GM19328 (cell line): ENCODE measurements around the gene MRPL40.

ENCODE experiments used
- ATAC-seq: cut with Tn5 transposase; IDR thresholded peaks from one replicate; pipeline ENCODE4 v1.9.1; 2021; ENCODE audit warnings: mild to moderate bottlenecking, moderate library complexity; ENCODE audit not compliant: unreplicated experiment

The MRPL40 gene

DNA sequence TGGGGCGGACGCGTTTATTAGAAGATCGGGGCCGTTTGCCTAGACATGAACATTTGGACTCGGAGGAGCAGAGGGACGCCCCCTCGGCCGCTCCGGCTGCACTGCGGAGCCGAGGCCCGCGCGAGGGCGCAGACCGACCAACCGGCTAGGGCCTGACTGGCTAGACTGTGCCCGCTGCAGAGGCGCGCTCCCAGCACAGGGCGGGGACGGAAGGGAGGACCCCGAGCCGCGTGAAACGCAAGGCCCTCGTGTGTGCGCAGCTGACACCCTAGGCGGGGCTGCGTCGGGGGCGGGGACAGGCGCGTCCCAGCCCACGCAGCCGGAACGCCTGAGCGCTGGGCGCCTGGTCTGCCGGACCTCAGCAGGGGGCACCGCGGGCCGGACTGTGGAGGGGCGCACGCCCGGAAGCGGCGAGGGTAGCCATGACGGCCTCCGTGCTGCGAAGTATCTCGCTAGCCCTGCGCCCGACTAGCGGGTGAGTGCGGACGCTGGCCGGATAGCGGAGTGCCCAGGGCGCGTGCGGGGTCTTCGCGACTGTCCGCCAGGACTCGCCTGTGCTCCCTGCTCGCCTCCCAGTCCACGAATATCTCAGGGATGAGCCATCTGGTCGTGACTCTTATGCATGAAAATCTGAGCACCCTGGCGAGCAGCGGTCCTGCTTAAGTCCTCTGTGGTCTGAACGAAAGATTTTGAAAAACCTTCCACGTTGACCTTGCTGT lies at the start of gene MRPL40:
TSS of gene MRPL40 (plus strand) at position 413 of the 719 bp plus-strand sequence. CDS start at position 423, 10 bp downstream.
- ATAC-seq, result peak; percentile 80

DNA sequence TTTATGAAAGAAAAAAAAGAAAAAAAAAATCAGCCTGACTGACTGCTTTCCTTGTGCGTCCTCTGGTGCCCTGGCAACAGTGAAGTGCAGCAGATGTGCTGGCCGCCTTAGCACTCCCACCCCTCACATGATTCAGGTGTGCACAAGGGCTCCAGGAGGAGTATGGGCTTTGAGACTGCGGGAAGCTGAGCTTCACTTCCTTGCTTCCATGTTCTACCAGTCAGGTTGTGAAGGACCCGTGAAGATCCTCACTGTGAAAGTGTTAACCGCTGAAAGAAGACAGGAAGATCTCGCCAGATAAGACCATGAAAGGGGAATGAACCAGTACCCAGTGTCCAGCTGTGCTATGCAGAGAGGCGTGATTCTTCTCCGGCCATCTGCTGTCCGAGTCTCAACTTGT lies 49.1 kb upstream of the MRPL40 start:
- no peak for ATAC-seq

DNA sequence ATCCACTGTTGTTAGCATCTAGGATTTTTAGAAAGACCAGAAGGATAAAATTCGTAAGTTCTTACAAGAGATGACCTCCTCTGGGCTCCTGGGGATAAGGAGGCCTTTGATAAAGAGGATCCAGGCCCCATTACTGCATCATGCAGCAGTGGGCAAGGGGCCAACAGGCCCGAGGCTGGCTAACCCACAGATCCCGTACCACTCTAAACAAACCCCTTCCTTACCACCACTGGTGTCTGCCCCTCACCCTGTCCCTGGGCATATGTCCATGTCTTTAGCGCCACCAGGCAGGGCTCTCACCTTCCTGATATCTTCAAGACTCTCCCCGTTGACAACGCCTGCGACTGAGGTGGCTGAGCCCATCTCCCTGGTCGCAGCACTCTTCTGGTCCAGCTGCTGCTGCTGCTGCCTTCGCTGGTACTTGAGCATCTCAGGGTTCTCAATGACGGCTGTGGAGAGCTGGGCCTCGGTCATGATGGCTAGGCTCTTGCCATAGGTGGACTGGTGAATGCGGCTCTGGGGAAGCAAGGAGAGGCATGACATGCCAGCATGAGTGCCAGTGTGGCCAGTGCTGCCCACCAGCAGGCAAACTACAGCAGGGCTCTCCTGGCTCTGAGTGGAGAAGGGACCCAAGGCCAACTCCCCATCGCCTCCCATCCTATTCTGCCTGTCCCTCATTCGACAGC lies 47.0 kb upstream of the MRPL40 start:
- no peak for ATAC-seq

DNA sequence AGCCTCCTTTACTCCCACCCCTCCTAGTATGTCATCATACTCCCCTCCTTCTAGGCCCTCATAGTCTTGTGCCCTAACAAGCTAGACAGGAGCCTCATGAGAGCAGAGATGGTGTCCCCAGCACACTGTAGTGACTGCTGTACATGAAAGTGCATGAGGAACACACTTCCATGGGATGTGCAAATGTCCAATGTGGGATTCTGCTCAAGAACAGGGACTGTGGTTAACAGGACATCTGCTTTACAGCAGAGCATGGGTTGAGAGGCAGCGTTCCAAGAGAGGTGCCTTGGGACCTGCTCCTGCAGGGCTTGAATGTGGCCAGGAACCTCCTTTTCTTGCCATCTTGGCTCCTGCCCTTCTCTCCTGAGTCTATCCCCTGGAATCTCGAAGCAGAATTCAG lies 46.1 kb upstream of the MRPL40 start:
- ATAC-seq, result no peak

DNA sequence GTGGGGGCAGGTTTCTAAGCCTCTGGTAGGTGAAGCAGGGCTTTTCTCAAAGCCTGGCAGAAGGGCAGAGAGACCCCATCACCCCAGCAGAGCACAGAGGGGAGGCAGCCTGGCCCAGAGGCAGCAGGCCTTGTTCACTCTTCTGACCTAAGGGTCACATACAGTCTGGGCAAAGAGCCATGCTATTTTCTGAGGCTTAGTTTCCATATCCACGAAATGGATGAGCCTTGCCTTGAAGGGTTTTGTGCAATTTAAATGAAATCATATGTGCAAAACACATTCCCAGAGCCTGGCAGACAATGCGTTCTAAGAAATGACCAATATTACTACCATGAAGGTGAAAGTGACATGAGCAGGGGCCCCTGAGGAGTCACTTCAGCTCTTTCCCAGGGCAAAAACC lies 45.3 kb upstream of the MRPL40 start:
- ATAC-seq, result no peak

DNA sequence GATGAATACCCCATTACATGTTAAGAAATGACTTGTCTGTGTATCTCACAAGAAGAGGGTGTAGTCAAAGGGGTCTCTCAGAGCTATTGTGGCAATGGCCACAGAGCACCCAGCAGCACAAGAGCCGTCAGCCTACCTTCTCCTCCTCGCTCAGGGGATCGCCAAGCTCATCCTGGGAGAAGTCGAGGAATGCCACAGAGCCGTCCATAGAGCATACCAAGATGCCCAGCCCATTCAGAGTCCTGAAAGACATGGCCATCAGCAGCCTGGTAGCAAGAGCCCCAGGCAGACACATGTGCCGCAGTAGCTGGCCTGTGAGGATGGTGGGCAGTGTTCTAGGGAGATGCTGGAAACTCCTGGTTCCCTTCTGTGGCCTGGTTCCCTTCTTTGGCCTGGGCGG lies 44.8 kb upstream of the MRPL40 start:
- ATAC-seq, result no peak

DNA sequence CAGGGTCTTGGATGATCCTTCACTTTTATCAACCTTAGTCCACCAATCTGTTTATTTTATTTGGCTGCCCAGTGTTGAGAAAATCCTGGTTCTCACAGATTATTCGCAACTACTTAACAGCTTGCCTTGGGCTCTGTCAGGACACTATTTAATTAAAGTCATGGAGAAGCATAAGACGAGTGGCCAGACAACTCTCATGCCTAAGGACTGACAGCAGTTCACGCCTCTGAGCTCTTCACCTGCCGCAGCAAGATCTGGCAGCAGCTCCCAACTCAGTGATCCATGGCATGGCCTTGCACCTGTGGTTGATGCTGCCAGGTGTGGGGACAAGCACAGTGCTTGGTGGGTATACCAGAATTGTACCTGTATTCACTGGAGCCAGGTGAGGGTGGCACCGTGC lies 38.6 kb upstream of the MRPL40 start:
- ATAC-seq, result no peak

DNA sequence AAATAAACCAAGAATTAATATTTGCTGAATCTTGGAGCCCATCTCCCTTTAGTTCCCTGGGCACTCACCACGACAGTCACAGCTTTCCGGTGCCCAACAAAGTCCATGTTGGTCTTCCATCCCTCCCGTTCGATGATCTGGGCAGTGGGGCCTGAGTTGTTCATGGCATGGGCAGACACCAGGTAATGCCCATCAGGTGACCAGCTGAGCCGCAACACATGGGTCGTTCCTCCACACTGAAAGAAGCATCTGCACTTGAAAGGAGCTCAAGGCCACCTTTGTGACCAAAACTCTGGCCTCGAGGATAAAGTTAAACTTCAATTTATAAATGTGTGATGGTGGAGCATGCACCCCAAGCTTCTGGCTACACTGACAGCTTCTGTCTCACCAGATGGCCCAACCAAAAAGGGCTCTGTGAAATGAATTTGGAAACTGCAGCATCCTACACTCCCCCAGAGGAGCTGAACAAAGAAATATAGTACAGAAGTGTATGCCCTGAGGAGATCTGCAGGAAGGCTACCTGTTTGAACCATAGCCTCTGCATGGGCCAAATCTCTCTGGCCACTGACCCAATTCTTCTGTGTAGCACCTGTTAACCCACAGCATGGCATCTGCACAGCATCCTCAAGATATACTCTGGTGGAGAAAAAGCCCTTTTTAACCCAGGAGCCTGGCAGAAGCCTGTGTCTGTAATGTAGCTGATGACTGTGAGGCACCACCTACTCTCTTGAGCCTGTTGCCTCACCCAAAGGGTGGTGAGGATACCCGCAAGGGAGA lies 37.9 kb upstream of the MRPL40 start:
- no peak for ATAC-seq

DNA sequence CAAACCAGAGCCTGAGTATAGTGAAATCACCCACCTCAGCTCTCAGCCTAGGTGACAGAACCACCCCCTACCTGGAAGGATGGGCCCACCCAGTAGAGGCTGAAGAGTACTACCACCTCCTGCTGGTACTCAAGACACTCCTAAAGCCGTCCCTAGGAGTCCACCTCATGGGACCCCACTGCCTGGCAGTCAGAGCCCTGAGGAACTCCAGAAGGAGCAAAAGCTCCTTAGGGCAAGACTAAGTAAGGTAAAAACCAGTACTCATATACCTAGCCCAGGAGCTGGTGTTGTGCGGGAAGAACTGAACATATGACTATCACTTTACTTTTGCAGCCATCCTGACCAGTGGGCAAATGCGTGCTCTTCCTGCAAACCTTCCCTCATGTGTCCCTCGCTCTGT lies 37.1 kb upstream of the MRPL40 start:
- no peak for ATAC-seq

DNA sequence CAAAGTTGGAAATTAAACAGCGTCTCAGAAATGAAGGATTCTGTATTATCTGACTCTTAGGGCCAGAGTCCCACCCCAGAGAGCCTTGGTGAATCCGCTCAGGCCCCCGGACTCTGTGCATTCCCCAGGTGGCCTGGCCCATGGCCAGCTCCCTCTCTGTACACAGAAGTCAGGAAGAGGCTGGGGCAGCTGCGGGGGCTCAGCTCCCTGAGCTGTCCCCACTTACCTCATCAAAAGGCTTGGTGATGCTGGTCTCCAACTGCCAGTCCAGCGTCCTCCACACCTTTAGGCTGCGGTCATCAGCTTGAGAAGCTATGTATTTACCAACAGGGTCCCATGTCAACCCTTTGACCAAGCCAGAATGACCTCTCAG lies 35.8 kb upstream of the MRPL40 start:
- ATAC-seq, result no peak

DNA sequence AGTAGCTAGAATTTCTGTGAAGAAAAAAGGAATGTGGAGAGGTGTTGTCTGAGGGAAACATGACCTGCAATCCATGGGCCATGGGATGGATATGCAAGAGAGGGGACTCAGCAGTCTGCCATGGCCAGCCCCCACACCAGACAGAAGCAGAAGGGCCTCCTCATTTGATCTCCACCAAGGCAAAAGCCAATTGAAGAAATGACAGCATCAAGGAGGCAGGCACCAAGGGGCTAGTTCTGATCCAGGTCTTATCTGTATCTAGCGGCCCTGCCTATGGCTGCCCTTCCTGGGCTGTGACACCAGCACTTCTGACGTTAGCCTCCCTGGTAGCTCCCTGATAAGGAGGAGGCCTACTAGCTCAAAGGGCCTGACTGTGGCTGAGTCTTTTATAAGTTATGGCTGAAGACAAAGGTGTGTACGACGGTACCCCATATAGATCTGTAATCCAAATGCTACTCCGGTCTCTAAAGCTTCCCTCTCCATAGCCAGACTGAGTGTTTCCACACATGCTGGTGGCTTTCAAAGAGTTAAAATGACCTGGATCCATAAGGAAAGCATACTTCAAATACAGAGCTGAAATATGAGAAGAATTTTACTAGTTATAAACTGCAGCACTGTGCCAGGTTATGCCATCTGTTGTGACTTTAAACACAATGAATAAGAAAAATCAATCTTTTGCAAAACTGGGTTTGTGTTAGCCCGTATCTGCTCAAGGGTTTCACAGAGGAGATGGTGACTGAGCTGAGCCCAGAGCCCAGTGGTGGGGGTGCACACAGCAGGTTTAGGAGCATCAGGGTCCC lies 35.2 kb upstream of the MRPL40 start:
- ATAC-seq, result no peak

DNA sequence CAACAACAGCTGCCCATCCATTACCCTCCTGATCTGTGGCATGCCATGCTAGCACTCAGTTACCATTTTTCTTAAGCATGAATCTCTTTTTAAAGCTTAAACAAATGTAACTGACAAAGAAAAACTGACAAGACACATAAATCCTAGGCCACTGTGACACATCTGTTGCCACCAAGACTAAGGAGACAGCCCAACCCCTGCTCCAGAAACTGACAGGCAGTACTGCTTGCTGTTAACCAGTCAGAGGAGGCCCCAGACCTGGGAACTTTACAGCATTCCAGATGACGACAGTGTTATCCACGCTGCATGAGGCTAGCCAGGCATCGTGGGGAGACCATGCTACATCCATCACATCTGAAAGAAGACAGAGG lies 34.6 kb upstream of the MRPL40 start:
- no peak for ATAC-seq

DNA sequence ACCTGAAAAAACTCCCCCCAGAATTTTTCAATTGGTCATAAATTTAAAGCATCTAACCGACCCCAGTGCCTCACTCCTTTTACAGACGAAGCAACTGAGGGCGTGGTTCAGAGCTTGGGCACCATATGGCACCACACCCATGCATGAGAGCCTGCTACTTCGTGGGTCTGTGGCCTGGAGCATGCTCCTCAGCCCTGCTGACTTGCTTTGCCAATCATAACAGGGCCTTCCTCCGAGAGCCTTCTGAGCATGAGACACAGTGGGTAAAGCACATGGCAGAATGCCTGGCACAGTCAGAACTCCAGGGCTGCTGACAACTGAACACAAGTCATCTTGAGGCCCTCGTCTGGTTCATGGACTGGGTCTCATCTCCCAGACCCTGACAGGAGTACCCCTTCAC lies 34.1 kb upstream of the MRPL40 start:
- ATAC-seq, result no peak

DNA sequence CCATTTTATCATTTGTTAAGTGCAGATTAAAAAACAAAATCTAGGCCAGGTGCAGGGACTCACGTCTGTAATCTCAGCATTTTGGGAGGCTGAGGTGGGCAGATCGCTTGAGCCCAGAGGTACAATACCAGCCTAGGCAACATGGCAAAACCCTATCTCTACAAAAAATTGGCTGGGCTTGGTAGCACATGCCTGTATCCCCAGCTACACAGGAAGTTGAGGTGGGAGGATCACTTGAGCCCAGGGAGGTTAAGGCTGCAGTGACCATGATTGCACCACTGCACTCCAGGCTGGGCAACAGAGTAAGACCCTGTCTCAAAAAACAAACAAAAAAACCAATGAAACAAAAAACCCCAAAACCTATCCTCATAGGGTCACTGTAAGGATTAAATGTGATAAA lies 33.7 kb upstream of the MRPL40 start:
- ATAC-seq, result no peak

DNA sequence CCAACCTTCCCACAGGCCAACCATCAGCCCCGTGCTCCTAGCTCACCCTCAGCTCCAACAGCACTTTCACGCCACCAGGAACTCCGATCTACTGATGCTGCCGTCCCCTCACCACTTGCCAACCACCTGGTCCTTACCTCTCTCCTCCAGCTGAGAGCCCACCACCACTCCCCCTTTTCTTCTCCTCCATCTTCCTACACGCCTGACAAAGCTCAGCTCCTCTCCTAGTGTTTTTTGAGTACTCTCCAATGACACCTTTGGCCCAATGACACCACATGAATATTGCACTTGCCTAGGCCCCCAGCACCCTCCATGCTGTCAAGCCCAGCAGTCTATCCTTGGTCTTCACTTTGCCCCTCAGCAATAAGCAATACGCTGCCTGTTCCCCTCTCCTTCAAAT lies 31.5 kb upstream of the MRPL40 start:
- no peak for ATAC-seq

DNA sequence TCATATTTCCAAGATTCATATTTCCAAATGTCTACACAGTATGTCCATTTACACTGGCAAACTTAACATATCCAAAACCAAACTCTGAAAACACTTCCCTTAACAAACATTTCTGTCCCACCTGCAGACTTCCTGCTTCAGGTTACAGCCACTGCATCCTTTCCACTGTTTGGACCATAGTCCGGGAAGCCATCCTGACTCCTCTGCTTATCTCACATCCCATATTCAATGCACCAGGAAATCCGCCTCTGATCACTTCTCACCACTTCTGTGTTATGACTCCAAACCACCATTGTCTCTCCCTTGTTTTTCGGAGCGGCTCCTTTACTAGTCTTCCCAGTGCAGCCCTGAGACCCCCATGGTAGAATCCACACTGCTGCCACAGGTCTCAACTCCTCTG lies 30.9 kb upstream of the MRPL40 start:
- no peak for ATAC-seq

DNA sequence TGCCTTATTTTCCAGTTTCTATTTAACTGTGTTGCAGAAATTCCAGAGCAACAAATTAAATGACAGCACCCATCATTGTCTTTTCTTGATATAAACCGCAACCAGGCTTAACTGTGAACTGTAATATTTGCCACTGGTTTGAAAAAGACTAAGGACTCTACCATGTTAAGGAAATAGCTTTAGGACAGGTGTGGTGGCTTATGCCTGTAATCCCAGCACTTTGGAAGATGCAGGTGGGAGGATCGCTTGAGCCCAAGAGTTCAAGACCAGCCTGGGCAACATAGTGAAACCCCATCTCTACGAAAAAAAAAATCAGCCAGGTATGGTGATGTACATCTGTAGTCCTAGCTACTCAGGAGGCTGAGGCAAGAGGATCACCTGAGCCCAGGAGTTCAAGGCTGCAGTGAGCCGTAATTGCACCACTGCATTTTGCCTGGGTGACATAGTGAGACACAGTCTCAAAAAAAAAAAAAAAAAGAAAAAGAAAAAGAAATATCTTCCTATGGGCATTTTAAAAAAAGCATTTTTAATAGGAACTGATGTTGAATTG lies 29.6 kb upstream of the MRPL40 start:
- no peak for ATAC-seq

DNA sequence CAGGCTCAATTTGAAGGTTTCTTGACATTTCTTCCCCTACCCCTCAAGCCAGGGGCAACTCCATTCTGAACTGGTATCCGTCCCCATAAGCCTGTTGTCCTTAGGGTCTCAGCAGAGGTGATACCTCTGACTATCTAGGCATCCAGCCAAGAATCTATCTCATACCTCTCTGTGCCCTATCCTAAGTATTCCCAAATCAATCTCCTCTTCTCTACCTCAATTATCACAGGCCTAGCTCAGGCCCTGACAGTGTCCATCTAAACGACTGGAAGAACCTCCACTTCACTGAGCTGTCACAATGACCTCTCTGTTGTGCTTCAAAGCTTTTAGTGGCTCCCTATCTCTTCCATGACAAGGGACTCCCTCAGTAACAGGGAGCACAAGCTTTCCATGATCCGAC lies 27.7 kb upstream of the MRPL40 start:
- no peak for ATAC-seq

DNA sequence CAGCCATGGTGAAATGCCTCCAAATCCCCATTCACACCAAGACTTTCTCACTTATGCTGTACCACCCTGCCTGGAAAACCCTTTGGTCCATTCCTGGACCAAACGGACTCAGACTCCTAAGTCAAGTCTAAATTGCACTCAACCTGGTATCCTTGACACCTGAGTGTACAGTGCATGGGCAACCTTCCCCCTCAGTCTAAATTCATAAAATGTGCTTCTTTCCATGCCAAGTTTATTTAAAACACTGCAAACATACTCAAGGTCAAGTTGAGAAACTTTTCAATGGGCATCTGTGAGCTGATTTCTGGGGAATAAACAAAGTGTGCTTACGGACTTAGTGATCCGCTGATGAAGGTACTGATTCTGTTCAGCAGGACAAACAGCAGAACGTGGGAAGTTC lies 27.2 kb upstream of the MRPL40 start:
- ATAC-seq, result no peak

DNA sequence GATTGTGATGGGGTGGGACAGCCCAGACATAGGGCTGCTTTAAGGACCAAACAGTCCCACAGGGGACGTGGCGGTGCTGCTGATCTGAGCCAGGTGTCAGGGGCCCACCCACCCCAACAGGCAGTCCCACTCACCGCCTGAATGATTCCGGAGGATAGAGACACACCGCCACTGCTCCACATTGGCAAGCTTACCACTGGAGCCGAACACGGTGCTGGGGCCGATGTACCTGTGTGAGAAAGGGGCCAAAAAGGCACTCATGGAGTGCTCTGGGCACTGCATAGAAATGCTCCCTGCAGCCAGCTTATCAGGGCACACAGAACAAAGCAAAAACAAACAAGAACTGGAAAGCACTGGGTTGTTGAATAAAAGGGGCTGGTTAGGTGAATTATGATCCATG lies 26.7 kb upstream of the MRPL40 start:
- ATAC-seq, result no peak

DNA sequence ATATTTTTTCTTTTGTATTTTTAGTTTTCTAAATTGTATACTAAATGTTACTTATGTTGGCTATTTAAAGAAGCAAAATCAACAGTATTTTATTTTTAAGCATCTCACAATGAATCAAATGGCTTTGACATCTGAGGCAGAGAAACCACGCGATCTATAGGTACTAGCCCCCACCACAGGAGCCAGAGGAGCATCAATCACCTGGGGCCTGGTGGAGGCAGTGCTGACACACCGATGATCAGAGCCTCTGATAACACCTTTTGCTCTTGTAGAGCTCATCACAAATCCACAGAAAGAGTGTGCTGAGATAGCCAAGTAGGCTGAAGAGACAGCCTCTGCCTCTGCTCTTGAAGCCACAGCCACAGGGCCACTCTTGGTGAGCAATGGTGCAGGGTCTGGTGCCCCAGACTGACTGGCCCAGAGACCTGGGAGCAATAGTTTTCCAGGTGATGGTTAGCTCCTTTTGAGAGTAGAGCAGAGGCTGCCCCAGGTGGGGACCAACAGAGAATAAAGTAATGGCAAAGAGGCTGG lies 26.0 kb upstream of the MRPL40 start:
- no peak for ATAC-seq
